WTC11 (cell line): ENCODE measurements around the gene DRC3. TPM values are rescaled to one million over a fixed set of nuclear protein-coding genes. Genes with fewer than 3 reads are reported as not detected.

Source experiments
- ATAC-seq: fragments of 200-7000 bp; cut with Tn5 transposase; 2 replicates; pipeline ENCODE4 v1.10.0; 2021; ENCODE audit warnings: mild to moderate bottlenecking, moderate library complexity
- CTCF ChIA-PET: fragments of 300-600 bp; sonication (Branson Sonifier 250); formaldehyde crosslinking; loops from one replicate; lab custom pipeline; 2021; ENCODE audit warnings: antibody characterized with exemption; lab: Charles Lee
- POLR2A ChIA-PET: fragments of 350-600 bp; sonication (Branson Sonifier 250); formaldehyde crosslinking; loops from one replicate; lab custom pipeline; 2021; ENCODE audit warnings: antibody characterized with exemption; lab: Charles Lee
- DNase-seq: peaks from one replicate; pipeline ENCODE4 v3.0.0; 2021; ENCODE audit warnings: low spot score
- H3K27ac Mint-ChIP-seq: 2 replicates; pipeline ENCODE4 v1.8.0; 2021; ENCODE audit warnings: mixed read lengths
- H3K27me3 Mint-ChIP-seq: 2 replicates; pipeline ENCODE4 v1.8.0; 2021; ENCODE audit warnings: low read depth, mild to moderate bottlenecking, moderate library complexity, mixed read lengths
- H3K36me3 Mint-ChIP-seq: 2 replicates; pipeline ENCODE4 v1.8.0; 2021; ENCODE audit warnings: mixed read lengths
- H3K4me1 Mint-ChIP-seq: 2 replicates; pipeline ENCODE4 v1.8.0; 2022; ENCODE audit warnings: mixed read lengths
- H3K4me3 Mint-ChIP-seq: 2 replicates; pipeline ENCODE4 v1.8.0; 2021; ENCODE audit warnings: mild to moderate bottlenecking, moderate library complexity, mixed read lengths
- H3K9me3 Mint-ChIP-seq: 2 replicates; pipeline ENCODE4 v1.8.0; 2021; ENCODE audit warnings: mixed read lengths
- ATF2 ChIP-seq: sonication (generic); formaldehyde crosslinking; IDR thresholded peaks from 2 replicates; pipeline ENCODE4 v1.8.1; 2022; ENCODE audit warnings: low read depth, missing genetic modification reagents, borderline replicate concordance
- CREM ChIP-seq: sonication (generic); formaldehyde crosslinking; IDR thresholded peaks from 2 replicates; pipeline ENCODE4 v1.8.1; 2022; ENCODE audit warnings: mild to moderate bottlenecking, missing genetic modification reagents, moderate library complexity
- FOXJ3 ChIP-seq: sonication (generic); formaldehyde crosslinking; IDR thresholded peaks from 2 replicates; pipeline ENCODE4 v1.9.0; 2021; ENCODE audit warnings: missing genetic modification reagents, mild to moderate bottlenecking, borderline replicate concordance
- FOXP1 ChIP-seq: sonication (generic); formaldehyde crosslinking; IDR thresholded peaks from 2 replicates; pipeline ENCODE4 v1.8.0; 2022; ENCODE audit warnings: missing genetic modification reagents, mild to moderate bottlenecking, moderate library complexity, borderline replicate concordance
- FOXP4 ChIP-seq: sonication (generic); formaldehyde crosslinking; IDR thresholded peaks from 2 replicates; pipeline ENCODE4 v1.8.0; 2022; ENCODE audit warnings: mild to moderate bottlenecking, missing genetic modification reagents
- GABPB1 ChIP-seq: sonication (generic); formaldehyde crosslinking; IDR thresholded peaks from 2 replicates; pipeline ENCODE4 v1.8.1; 2023; ENCODE audit warnings: mild to moderate bottlenecking, missing genetic modification reagents
- HMGXB4 ChIP-seq: sonication (generic); formaldehyde crosslinking; IDR thresholded peaks from 2 replicates; pipeline ENCODE4 v1.8.1; 2023; ENCODE audit warnings: mild to moderate bottlenecking, moderate library complexity, missing genetic modification reagents
- IRF1 ChIP-seq: sonication (generic); formaldehyde crosslinking; IDR thresholded peaks from 2 replicates; pipeline ENCODE4 v1.8.0; 2023; ENCODE audit warnings: missing genetic modification reagents
- JAZF1 ChIP-seq: fragments of 250-450 bp; sonication (Bioruptor Pico); IDR thresholded peaks from 2 replicates; pipeline ENCODE4 v1.9.0; 2021; ENCODE audit warnings: moderate library complexity, mild to moderate bottlenecking, inconsistent platforms
- JUN ChIP-seq: sonication (generic); formaldehyde crosslinking; IDR thresholded peaks from 2 replicates; pipeline ENCODE4 v1.8.0; 2023; ENCODE audit warnings: mild to moderate bottlenecking, missing genetic modification reagents
- KAT7 ChIP-seq: sonication (generic); formaldehyde crosslinking; IDR thresholded peaks from 2 replicates; pipeline ENCODE4 v1.8.1; 2023; ENCODE audit warnings: missing genetic modification reagents, mild to moderate bottlenecking, borderline replicate concordance
- MLX ChIP-seq: sonication (generic); formaldehyde crosslinking; IDR thresholded peaks from 2 replicates; pipeline ENCODE4 v1.8.1; 2023; ENCODE audit warnings: mild to moderate bottlenecking, missing genetic modification reagents, moderate library complexity
- MXD4 ChIP-seq: fragments of 250-450 bp; sonication (Bioruptor Pico); IDR thresholded peaks from 2 replicates; pipeline ENCODE4 v1.8.0; 2021; ENCODE audit warnings: mild to moderate bottlenecking, moderate library complexity, borderline replicate concordance
- MYBL2 ChIP-seq: sonication (generic); formaldehyde crosslinking; IDR thresholded peaks from 2 replicates; pipeline ENCODE4 v1.8.1; 2023; ENCODE audit warnings: mild to moderate bottlenecking, moderate library complexity, missing genetic modification reagents
- PRDM15 ChIP-seq: sonication (generic); formaldehyde crosslinking; IDR thresholded peaks from 2 replicates; pipeline ENCODE4 v1.8.0; 2022; ENCODE audit warnings: missing genetic modification reagents
- RORB ChIP-seq: fragments of 250-450 bp; sonication (Bioruptor Pico); IDR thresholded peaks from 2 replicates; pipeline ENCODE4 v1.9.0; 2021; ENCODE audit warnings: mild to moderate bottlenecking
- TCF7 ChIP-seq: sonication (generic); formaldehyde crosslinking; IDR thresholded peaks from 2 replicates; pipeline ENCODE4 v1.8.0; 2022; ENCODE audit warnings: mild to moderate bottlenecking, low read depth, missing genetic modification reagents, moderate library complexity
- USF2 ChIP-seq: sonication (generic); formaldehyde crosslinking; IDR thresholded peaks from 2 replicates; pipeline ENCODE4 v1.8.1; 2023; ENCODE audit warnings: mild to moderate bottlenecking, missing genetic modification reagents, moderate library complexity
- ZBTB43 ChIP-seq: sonication (generic); formaldehyde crosslinking; IDR thresholded peaks from 2 replicates; pipeline ENCODE4 v1.8.1; 2023; ENCODE audit warnings: mild to moderate bottlenecking, missing genetic modification reagents
- ZNF281 ChIP-seq: sonication (generic); formaldehyde crosslinking; IDR thresholded peaks from 2 replicates; pipeline ENCODE4 v1.8.0; 2023; ENCODE audit warnings: mild to moderate bottlenecking, missing genetic modification reagents
- total RNA-seq: library from RNA; stranded (reverse); gene quantifications from 3 replicates; pipeline ENCODE4 v1.2.3, GENCODE V29; 2021

DRC3 gene
- total RNA-seq, 1 experiment from 2014 or later, result 0.42 TPM

- Mint-ChIP-seq H3K9me3 (no peaks in the 10 kb centered on the region), H3K4me3 (peak within 1 kb of the TSS; percentile 94), H3K27me3 (no peaks in the 10 kb centered on the region; the same call in 1 of the 2 replicates), H3K36me3 (no peaks in the 10 kb centered on the region), H3K27ac (peak within 1 kb of the TSS; percentile 73), H3K4me1 (peaks cover 29% of the 10 kb centered on the region)
- DNase-seq (peak; percentile 100), ATAC-seq (peak; percentile 91)
- POLR2A ChIA-PET, result no interaction called here
- CTCF ChIA-PET, result interaction anchor here (1.1 kb wide), 1 partner anchor 34 kb away, joined by 3 read pairs; no protein-coding TSS in a partner anchor
- TF ChIP-seq ZNF281 (no peak), FOXP1 (CRISPR knock-in tag) (peak; percentile 79; the same call in 1 of the 2 replicates), RORB (CRISPR knock-in tag) (no peak), MLX (CRISPR knock-in tag) (no peak), MYBL2 (CRISPR knock-in tag) (0 out of 2 replicates have a peak, but pooled peaks have one; percentile 62), PRDM15 (CRISPR knock-in tag) (peak; percentile 84), JAZF1 (no peak), TCF7 (CRISPR knock-in tag) (no peak), KAT7 (CRISPR knock-in tag) (no peak), USF2 (peak; percentile 99), HMGXB4 (CRISPR knock-in tag) (no peak), GABPB1 (CRISPR knock-in tag) (0 out of 2 replicates have a peak, but pooled peaks have one; percentile 47), ATF2 (CRISPR knock-in tag) (no peak), MXD4 (CRISPR knock-in tag) (no peak), ZBTB43 (CRISPR knock-in tag) (no peak), FOXP4 (CRISPR knock-in tag) (no peak), IRF1 (0 out of 2 replicates have a peak, but pooled peaks have one; percentile 23), CREM (CRISPR knock-in tag) (peak; percentile 90; the same call in 1 of the 2 replicates), FOXJ3 (CRISPR knock-in tag) (no peak), JUN (CRISPR knock-in tag) (no peak)
These were observed 66.3 kb downstream of the DRC3 start, which contains the start of the genes ATPAF2 and GID4 for GRCh38 chr17:18038861-18039534. Gene ATPAF2, minus strand, starts transcription at chr17:18039168. Its CDS starts 155 bp downstream, at chr17:18039013. Gene GID4, plus strand, starts transcription at chr17:18039408. Its CDS starts 57 bp downstream, at chr17:18039465.
